NCI-H446 treated with DMSO at 0.1 percent for 48 hours (cell line): ENCODE results near the gene UCKL1.
"Not testable (repeated sequence)": the region's sequence is repeated elsewhere in the genome, so short reads cannot be mapped to it uniquely, and the experiment has no call there.

Source experiments
- DNase-seq: peaks from one replicate; lab custom pipeline; 2025; lab: John Stamatoyannopoulos, UW

Gene UCKL1

DNA sequence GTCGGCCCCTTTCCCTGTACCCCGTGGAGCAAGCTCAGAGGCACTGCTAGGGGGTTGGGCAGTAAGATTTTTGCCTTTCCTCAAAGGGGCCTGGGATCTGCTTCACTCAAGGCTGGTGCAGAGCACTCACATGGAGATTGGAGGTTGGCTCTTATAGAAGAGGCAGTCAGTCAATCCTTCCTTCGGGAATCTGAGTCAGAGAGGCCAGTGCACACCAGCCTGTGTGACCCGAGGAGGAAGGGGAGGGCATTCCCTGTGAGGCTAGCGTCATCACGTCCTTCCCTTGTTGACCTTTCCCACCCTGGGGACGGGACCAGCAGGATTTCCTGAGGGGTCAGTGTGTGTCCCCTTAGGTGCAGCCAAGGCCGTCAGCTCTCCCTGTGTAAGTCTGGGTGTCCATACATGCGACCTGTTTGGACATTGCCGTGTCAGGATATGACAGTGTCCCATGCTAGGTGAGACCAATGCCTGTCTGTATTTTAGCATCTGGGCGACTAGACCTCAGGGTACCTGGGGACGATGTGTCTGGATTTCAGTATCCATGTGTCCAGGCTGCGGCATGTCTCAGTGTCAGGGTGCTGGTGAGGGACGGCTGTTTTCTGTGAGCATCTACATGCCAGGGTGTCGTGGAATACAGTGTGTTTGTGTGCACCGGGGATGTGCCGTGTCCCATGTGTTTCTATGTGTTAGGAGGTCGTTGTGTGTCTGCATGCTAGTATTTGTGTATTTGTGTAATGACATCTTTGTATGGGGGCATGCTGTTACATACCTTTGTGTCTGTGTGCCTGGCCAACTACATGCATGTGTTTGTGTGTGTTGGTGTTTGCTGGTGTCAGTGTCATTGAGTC, 16.3 kb upstream of the UCKL1 start:
- DNase-seq, result no peak

GRCh38 chr20:63971960-63972311, 15.7 kb upstream of the UCKL1 start:
- DNase-seq, result not testable (repeated sequence)

- DNase-seq, result no peak
These were observed 14.7 kb upstream of the UCKL1 start for GRCh38 chr20:63970714-63971431.

- DNase-seq, result peak; percentile 50
These were observed 13.9 kb upstream of the UCKL1 start, which contains the start of gene ZNF512B for GRCh38 chr20:63969838-63970713. ZNF512B (minus strand) TSS chr20:63969930; CDS start chr20:63967950, 1,980 bp downstream.

- DNase-seq, result peak; percentile 19
These were observed 12.9 kb upstream of the UCKL1 start for GRCh38 chr20:63968928-63969760.

- DNase-seq, result no peak
These were observed 12.1 kb upstream of the UCKL1 start for GRCh38 chr20:63968136-63968927.

GRCh38 chr20:63967330-63968135, 11.3 kb upstream of the UCKL1 start:
- DNase-seq, result no peak

DNA sequence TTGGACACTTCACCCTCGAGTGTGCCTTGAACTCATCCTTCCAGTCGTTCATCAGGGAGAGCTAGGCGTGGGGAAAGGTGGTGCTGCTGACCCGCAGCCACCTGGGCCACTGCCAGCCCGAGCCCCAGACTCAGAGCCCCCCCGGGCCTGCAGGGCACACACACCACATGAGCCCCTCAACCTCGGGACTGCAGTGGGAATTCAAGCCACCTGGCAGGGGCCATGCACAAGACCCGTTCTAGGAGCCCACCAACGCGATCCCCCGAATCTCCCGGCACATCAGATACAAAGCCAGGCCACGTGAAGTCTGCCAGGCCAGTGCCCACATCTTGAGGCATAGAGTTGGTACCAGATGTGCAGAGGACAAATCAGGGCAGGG, 10.7 kb upstream of the UCKL1 start:
- no peak for DNase-seq

DNA sequence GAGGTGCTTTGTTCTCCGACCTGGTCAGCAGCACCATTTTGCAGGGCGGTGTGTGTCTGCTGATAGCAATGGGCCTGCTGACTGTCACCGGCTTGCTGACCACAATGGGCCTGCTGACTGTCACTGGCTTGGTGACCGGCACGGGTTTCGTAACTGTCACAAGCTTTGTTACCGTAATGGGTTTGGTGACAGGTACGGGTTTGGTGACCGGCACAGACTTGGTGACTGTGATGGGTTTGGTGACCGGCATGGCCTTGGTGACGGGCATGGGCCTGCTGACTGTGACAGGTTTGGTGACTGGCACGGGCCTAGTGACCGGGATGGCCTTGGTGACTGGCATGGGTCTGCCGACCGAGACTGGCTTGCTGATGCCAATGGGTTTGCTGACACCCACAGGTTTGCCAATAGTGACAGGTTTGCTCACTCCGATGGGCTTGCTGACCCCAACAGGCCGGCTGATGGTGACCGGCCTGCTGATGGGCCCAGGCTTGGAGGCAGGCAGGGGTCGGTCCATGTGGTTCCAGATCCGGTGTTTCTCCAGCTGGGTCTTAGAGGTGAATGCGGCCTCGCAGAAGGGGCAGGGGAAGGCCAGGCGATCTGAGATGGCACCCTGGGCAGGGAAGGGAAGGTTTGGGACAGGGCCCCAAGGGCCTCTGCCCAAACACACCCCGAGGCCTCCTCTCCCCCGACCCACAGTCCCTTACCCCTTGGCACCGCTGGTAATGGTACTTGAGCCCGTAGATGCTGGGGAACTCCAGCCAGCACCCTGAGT, 10.1 kb upstream of the UCKL1 start:
- no peak for DNase-seq

- no peak for DNase-seq
These were observed 8.2 kb upstream of the UCKL1 start for GRCh38 chr20:63964412-63964811.

- no peak for DNase-seq
These were observed 7.6 kb upstream of the UCKL1 start for GRCh38 chr20:63963784-63964301.

DNA sequence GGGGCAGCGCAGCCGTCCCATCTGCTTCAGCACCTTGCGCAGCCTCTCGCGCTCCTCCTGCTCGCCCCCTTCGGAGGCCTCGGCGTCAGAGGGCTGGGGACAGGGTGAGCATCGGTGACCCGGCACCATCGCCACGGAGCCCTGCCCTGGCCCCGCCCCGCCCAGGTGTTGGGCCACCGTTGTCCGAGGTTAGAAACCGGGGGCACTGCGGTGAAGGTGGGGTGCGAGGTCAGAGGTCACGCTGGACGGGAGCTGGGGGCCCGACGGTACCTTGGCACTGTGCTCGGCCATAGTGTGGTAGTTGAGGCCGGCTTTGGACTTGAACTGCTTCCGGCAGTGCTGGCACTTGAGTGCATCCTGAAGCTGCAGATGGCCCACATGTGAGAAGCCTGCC, 7.1 kb upstream of the UCKL1 start:
- DNase-seq, result no peak

DNA sequence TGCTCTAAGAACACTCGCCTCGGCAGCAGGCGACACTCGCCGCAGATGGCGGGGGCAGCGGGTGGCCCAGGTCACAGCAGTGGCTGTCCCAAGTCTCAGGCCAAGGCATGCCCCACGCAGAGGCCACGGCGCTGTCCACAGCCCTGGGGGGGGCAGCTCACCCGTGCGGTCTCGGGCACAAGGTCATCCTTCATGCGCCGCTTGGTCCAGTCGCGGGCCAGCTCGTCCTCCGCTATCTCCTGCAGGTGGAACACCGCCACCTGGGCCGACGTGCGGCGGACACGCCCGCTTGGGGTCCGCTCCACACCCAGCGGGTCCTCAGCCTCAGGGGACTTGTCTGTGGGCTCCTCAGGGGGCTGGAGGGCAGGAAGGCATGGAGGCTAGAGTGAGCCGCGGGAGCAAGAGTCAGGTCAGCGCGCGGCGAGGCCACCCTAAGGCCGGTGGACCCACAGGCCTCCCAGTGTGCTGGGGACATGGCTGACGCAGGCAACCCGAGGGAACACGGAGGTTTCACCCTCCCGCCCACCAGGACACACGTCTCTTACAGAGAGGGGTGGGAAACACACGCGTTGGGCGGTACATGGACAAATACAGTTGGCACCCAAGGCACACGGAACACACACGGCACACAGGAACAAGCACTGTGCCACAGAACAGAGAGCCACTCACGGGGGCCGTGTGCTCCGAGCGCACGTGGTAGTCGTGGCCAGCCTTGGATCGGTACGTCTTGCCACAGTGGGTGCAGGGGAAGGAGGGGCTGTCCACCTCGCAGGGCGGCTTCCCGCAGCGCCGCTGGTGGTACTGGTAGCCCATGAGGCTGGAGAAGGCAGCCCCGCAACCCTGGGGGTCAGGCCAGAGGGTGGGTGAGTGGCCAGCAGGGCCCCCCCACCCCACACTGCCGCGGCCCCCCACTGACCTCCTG, 6.5 kb upstream of the UCKL1 start:
- no peak for DNase-seq

GRCh38 chr20:63961664-63962425, 5.6 kb upstream of the UCKL1 start:
- no peak for DNase-seq

GRCh38 chr20:63960654-63961621, 4.7 kb upstream of the UCKL1 start:
- not testable (repeated sequence) for DNase-seq

- DNase-seq, result no peak
These were observed 3.5 kb upstream of the UCKL1 start for GRCh38 chr20:63959699-63960075.
